Neural cell (in vitro differentiated cells): ENCODE measurements around the gene RIC3. TPM values are rescaled to one million over a fixed set of nuclear protein-coding genes. Genes with fewer than 3 reads are reported as not detected.

Source experiments
- H2AFZ ChIP-seq: fragments of 200-600, 300-800 bp; sonication (generic), shearing (Covaris generic); 2 replicates; pipeline ENCODE4 v1.6.0; 2014; ENCODE audit warnings: low read depth, mild to moderate bottlenecking, antibody characterized with exemption, low read length, moderate library complexity
- H3F3A ChIP-seq: fragments of 200-600 bp; shearing (Covaris generic); 2 replicates; pipeline ENCODE4 v1.6.1; 2016; ENCODE audit warnings: mild to moderate bottlenecking, moderate library complexity, mixed read lengths, antibody characterized with exemption, low read length; ENCODE audit not compliant: insufficient read depth, poor library complexity, severe bottlenecking
- H3K27ac ChIP-seq: fragments of 200-600, 300-800 bp; sonication (generic), shearing (Covaris generic); 2 replicates; pipeline ENCODE4 v1.5.1; 2014; ENCODE audit warnings: mild to moderate bottlenecking, low read length, moderate library complexity
- H3K27me3 ChIP-seq: fragments of 300-800, 200-600 bp; sonication (generic), shearing (Covaris generic); 2 replicates; pipeline ENCODE4 v1.6.0; 2014; ENCODE audit warnings: mild to moderate bottlenecking, low read depth, low read length, moderate library complexity; ENCODE audit not compliant: insufficient read depth
- H3K36me3 ChIP-seq: fragments of 300-800, 200-600 bp; sonication (generic), shearing (Covaris generic); 2 replicates; pipeline ENCODE4 v1.5.1; 2014; ENCODE audit warnings: mild to moderate bottlenecking, antibody characterized with exemption, low read length, moderate library complexity; ENCODE audit not compliant: insufficient read depth
- H3K4me2 ChIP-seq: fragments of 300-800, 200-600 bp; sonication (generic), shearing (Covaris generic); 2 replicates; pipeline ENCODE4 v1.6.0; 2014; ENCODE audit warnings: mild to moderate bottlenecking, low read length
- H3K4me3 ChIP-seq: fragments of 300-800, 200-600 bp; sonication (generic), shearing (Covaris generic); 2 replicates; pipeline ENCODE4 v1.5.1; 2014; ENCODE audit warnings: mild to moderate bottlenecking, low read length, moderate library complexity
- H3K79me2 ChIP-seq: fragments of 200-600 bp; shearing (Covaris generic); replicated peaks from 2 replicates; pipeline ENCODE4 v1.6.0; 2014; ENCODE audit warnings: mild to moderate bottlenecking, low read length, moderate library complexity; ENCODE audit not compliant: insufficient read depth
- H3K9ac ChIP-seq: fragments of 300-800, 200-600 bp; sonication (generic), shearing (Covaris generic); 2 replicates; pipeline ENCODE4 v1.6.1; 2016; ENCODE audit warnings: mild to moderate bottlenecking, low read length, mixed read lengths
- H3K9me2 ChIP-seq: fragments of 200-600 bp; shearing (Covaris generic); 2 replicates; pipeline ENCODE4 v1.6.1; 2016; ENCODE audit warnings: mild to moderate bottlenecking, low read length, mixed read lengths; ENCODE audit not compliant: insufficient read depth
- H3K9me3 ChIP-seq: fragments of 200-600, 300-800 bp; sonication (generic), shearing (Covaris generic); 2 replicates; pipeline ENCODE4 v1.6.1; 2016; ENCODE audit warnings: mild to moderate bottlenecking, mixed run types, low read length, moderate library complexity, mixed read lengths
- H4K20me1 ChIP-seq: fragments of 200-600 bp; shearing (Covaris generic); 2 replicates; pipeline ENCODE4 v1.6.1; 2016; ENCODE audit warnings: mild to moderate bottlenecking, mixed run types; ENCODE audit not compliant: insufficient read depth
- EP300 ChIP-seq: fragments of 450-650 bp; conservative IDR thresholded peaks from 2 replicates; pipeline ENCODE4 v1.6.1; 2014; ENCODE audit warnings: antibody characterized with exemption, mild to moderate bottlenecking, moderate library complexity; ENCODE audit not compliant: poor library complexity, severe bottlenecking
- EZH2 ChIP-seq: fragments of 200-600, 300-800 bp; shearing (Covaris generic), sonication (generic); IDR thresholded peaks from 2 replicates; pipeline ENCODE4 v1.6.1; 2014; ENCODE audit warnings: antibody characterized with exemption, low read length, borderline replicate concordance, mild to moderate bottlenecking; ENCODE audit not compliant: insufficient read depth, poor library complexity, severe bottlenecking
- MXI1 ChIP-seq: fragments of 450-650 bp; conservative IDR thresholded peaks from 2 replicates; pipeline ENCODE4 v1.6.1; 2014; ENCODE audit warnings: antibody characterized with exemption, mild to moderate bottlenecking; ENCODE audit not compliant: poor library complexity, severe bottlenecking
- POLR2AphosphoS5 ChIP-seq: IDR thresholded peaks from 2 replicates; pipeline ENCODE4 v1.6.1; 2012
- RAD21 ChIP-seq: fragments of 450-650 bp; conservative IDR thresholded peaks from 2 replicates; pipeline ENCODE4 v1.6.1; 2014; ENCODE audit warnings: antibody characterized with exemption, mild to moderate bottlenecking, moderate library complexity
- REST ChIP-seq: IDR thresholded peaks from 2 replicates; pipeline ENCODE4 v1.6.1; 2012; ENCODE audit warnings: borderline replicate concordance
- SMC3 ChIP-seq: fragments of 450-650 bp; conservative IDR thresholded peaks from 2 replicates; pipeline ENCODE4 v1.6.1; 2014; ENCODE audit warnings: antibody characterized with exemption, mild to moderate bottlenecking, moderate library complexity; ENCODE audit not compliant: poor library complexity
- TAF1 ChIP-seq: IDR thresholded peaks from 2 replicates; pipeline ENCODE4 v1.6.1; 2012; ENCODE audit warnings: low read depth
- polyA plus RNA-seq: library from polyadenylated mRNA; depleted of rRNA; stranded (reverse); fragments of >200 nt; gene quantifications from 2 replicates; pipeline ENCODE4 v1.2.3, GENCODE V29; 2014
- TF ChIP-seq, protein P1 (sequence below): fragments of 450-650 bp; IDR thresholded peaks from 2 replicates; pipeline ENCODE4 v1.5.1; 2014; ENCODE audit warnings: antibody characterized with exemption, mild to moderate bottlenecking, moderate library complexity; ENCODE audit not compliant: poor library complexity, severe bottlenecking

The RIC3 gene
- polyA plus RNA-seq, 1 donor from 2014 or later, result 94.5 TPM

GRCh38 chr11:8096575-8096974 is 72.2 kb downstream of the RIC3 start:
- H3K4me2 ChIP-seq, result no peak overlapping the region
- H3K9ac ChIP-seq, result no peak overlapping the region
- no peak overlapping the region for H3K27ac ChIP-seq
- H2AFZ ChIP-seq, result no peak overlapping the region
- H3K27me3 ChIP-seq, result no peaks in the 10 kb centered on the region
- H3K36me3 ChIP-seq, result peaks cover 2% of the 10 kb centered on the region
- H3F3A ChIP-seq, result no peaks in the 10 kb centered on the region
- H3K9me3 ChIP-seq, result no peaks in the 10 kb centered on the region
- H4K20me1 ChIP-seq, result no peaks in the 10 kb centered on the region
- no peak overlapping the region for H3K4me3 ChIP-seq
- no peaks in the 10 kb centered on the region for H3K9me2 ChIP-seq
- TF ChIP-seq EZH2 (no peak), RAD21 (no peak), MXI1 (no peak), POLR2AphosphoS5 (no peak)
- TF ChIP-seq, protein P1, sequence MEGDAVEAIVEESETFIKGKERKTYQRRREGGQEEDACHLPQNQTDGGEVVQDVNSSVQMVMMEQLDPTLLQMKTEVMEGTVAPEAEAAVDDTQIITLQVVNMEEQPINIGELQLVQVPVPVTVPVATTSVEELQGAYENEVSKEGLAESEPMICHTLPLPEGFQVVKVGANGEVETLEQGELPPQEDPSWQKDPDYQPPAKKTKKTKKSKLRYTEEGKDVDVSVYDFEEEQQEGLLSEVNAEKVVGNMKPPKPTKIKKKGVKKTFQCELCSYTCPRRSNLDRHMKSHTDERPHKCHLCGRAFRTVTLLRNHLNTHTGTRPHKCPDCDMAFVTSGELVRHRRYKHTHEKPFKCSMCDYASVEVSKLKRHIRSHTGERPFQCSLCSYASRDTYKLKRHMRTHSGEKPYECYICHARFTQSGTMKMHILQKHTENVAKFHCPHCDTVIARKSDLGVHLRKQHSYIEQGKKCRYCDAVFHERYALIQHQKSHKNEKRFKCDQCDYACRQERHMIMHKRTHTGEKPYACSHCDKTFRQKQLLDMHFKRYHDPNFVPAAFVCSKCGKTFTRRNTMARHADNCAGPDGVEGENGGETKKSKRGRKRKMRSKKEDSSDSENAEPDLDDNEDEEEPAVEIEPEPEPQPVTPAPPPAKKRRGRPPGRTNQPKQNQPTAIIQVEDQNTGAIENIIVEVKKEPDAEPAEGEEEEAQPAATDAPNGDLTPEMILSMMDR, result no peak
- H3K79me2 ChIP-seq, result peaks cover 5% of the 10 kb centered on the region

GRCh38 chr11:8095806-8096522 is 72.9 kb downstream of the RIC3 start:
- Histone ChIP-seq H4K20me1 (peaks cover 4% of the 10 kb centered on the region), H3F3A (no peaks in the 10 kb centered on the region), H3K9me2 (no peaks in the 10 kb centered on the region), H3K27ac (no peak overlapping the region), H3K4me2 (no peak overlapping the region), H3K9me3 (no peaks in the 10 kb centered on the region), H3K36me3 (peaks cover 5% of the 10 kb centered on the region), H3K79me2 (peaks cover 5% of the 10 kb centered on the region), H3K9ac (no peak overlapping the region), H3K27me3 (no peaks in the 10 kb centered on the region), H3K4me3 (no peak overlapping the region), H2AFZ (no peak overlapping the region)
- TF ChIP-seq RAD21, result no peak
- no peak for TF ChIP-seq REST
- no peak for TF ChIP-seq MXI1
- no peak for TF ChIP-seq POLR2AphosphoS5
- TF ChIP-seq EP300, result no peak
- TF ChIP-seq SMC3, result no peak
- no peak for TF ChIP-seq TAF1
- TF ChIP-seq EZH2, result no peak
- TF ChIP-seq, protein P1, result no peak
